22Rv1 (cell line): ENCODE results near the gene RITA1.
A peak's percentile ranks its signal among the peaks of the same experiment; 100 is the strongest.
"Not testable (repeated sequence)": the region's sequence is repeated elsewhere in the genome, so short reads cannot be mapped to it uniquely, and the experiment has no call there.

Experiments used
- H3K27ac ChIP-seq: fragments of 450-650 bp; 2 replicates; pipeline ENCODE4 v1.5.1; 2017
- CTCF ChIP-seq: fragments of 450-650 bp; IDR thresholded peaks from 2 replicates; pipeline ENCODE4 v1.5.1; 2017; ENCODE audit warnings: mild to moderate bottlenecking
- ZFX ChIP-seq: fragments of 450-650 bp; IDR thresholded peaks from 2 replicates; pipeline ENCODE4 v1.6.1; 2017; ENCODE audit warnings: antibody characterized with exemption, borderline replicate concordance

The RITA1 gene, protein sequence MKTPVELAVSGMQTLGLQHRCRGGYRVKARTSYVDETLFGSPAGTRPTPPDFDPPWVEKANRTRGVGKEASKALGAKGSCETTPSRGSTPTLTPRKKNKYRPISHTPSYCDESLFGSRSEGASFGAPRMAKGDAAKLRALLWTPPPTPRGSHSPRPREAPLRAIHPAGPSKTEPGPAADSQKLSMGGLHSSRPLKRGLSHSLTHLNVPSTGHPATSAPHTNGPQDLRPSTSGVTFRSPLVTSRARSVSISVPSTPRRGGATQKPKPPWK

GRCh38 chr12:113185180-113186032 lies at the start of gene RITA1, which contains the start of gene DDX54:
Gene RITA1, plus strand, starts transcription at chr12:113185721. Its CDS starts 1,026 bp downstream, at chr12:113186747.
Gene DDX54, minus strand, starts transcription at chr12:113185478. Its CDS starts 27 bp downstream, at chr12:113185451.
- H3K27ac ChIP-seq = peak within 1 kb of the TSS; percentile 91
- no peak for TF ChIP-seq CTCF
- 0 out of 2 replicates have a peak, but pooled peaks have one; percentile 79 for TF ChIP-seq ZFX

- no peak for TF ChIP-seq CTCF
- TF ChIP-seq ZFX = no peak
- H3K27ac ChIP-seq = peak overlapping the region; percentile 8; the same call in 1 of the 2 replicates
These were observed 49.2 kb upstream of the RITA1 start for GRCh38 chr12:113136128-113136989.

DNA sequence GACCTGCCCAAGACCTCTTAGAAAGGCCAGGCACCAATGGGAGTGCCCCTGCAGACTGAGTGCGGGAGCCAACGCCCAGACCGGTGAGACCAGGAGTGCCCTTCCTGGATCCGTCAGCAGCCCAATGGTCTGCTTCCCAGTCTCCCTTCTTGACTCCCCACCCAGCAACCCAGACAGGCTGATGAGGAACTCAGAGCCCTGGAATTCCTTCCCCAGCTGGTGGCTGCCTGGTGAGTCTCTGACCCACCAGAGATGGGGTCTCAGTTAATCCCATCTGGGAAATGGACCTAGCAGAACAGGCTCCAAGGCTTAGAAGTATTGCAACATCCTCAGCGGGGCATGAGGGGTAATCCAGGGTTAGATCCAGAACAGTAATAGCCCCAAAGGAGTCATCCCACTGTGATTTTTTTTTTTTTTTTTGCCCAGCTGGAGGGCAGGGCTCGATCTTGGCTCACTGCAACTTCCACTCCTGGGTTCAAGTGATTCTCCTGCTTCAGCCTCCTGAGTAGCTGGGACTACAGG lies 48.5 kb upstream of the RITA1 start:
- TF ChIP-seq ZFX (no peak), CTCF (no peak)
- peak overlapping the region; percentile 8; the same call in 1 of the 2 replicates for H3K27ac ChIP-seq

- no peak overlapping the region for H3K27ac ChIP-seq
- TF ChIP-seq CTCF = no peak
- no peak for TF ChIP-seq ZFX
These were observed 47.4 kb upstream of the RITA1 start for GRCh38 chr12:113137861-113138783.

DNA sequence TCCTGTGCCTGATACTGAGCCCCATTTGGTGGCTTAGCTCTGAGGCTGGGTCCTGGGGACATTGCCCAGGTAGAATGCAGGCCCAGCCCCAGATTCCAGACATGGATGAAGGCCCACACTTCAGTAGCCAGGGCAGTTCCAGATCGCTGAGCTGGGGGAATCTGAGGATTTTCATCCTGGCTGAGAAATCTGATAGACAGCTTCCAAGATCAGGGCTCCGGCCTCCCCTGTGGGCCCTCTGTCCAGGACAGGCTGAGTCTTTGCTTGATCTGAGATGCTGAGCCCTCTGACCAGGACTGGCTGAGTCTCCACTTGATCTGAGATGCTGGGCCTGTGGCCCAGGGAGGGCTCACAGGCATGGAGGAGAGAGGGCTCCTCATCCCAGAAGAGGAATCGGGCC lies 46.7 kb upstream of the RITA1 start:
- no peak overlapping the region for H3K27ac ChIP-seq
- TF ChIP-seq ZFX = no peak
- TF ChIP-seq CTCF = no peak

DNA sequence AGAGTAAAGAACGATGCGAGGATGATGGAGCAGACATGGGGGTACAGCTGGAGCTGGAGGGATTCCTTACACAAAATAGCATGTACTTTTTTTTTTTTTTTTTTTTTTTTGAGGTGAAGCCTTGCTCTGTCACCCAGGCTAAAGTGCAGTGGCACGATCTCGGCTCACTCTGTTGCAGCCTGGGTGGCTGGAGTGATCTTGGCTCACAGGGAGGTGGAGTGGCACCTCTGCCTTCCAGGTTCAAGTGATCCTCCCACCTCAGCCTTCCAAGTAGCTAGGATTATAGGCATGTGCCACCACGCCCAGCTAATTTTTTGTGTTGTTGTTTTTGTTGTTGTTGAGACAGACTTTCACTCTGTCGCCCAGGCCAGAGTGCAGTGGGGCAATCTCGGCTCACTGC lies 44.8 kb upstream of the RITA1 start:
- H3K27ac ChIP-seq = no peak overlapping the region
- no peak for TF ChIP-seq CTCF
- TF ChIP-seq ZFX = no peak

GRCh38 chr12:113141716-113142115 lies 43.8 kb upstream of the RITA1 start:
- not testable (repeated sequence) for H3K27ac ChIP-seq
